Endodermal cell (in vitro differentiated cells): Measurements from ENCODE around the gene DTNB. TPM values are rescaled to one million over a fixed set of nuclear protein-coding genes. Genes with fewer than 3 reads are reported as not detected.

Experiments used
- DNase-seq: peaks from one replicate; pipeline ENCODE4 v3.0.0-alpha.2; 2017
- H3K27ac ChIP-seq: 2 replicates; pipeline ENCODE4 v1.5.1; 2013; ENCODE audit warnings: mild to moderate bottlenecking, low read depth, low read length, moderate library complexity
- H3K27me3 ChIP-seq: 2 replicates; pipeline ENCODE4 v1.6.1; 2013; ENCODE audit warnings: mild to moderate bottlenecking, low read length, moderate library complexity; ENCODE audit not compliant: insufficient read depth, control insufficient read depth, poor library complexity, severe bottlenecking
- H3K36me3 ChIP-seq: 2 replicates; pipeline ENCODE4 v1.7.0; 2013; ENCODE audit warnings: mild to moderate bottlenecking, low read length, moderate library complexity; ENCODE audit not compliant: control insufficient read depth, insufficient read depth
- H3K4me1 ChIP-seq: one replicate; pipeline ENCODE4 v1.7.0; 2013; ENCODE audit warnings: low read length; ENCODE audit not compliant: control insufficient read depth, insufficient read depth
- H3K4me3 ChIP-seq: 2 replicates; pipeline ENCODE4 v1.5.1; 2013; ENCODE audit warnings: mild to moderate bottlenecking, low read length, moderate library complexity
- H3K9ac ChIP-seq: 2 replicates; pipeline ENCODE4 v1.6.1; 2013; ENCODE audit warnings: mild to moderate bottlenecking, low read length, moderate library complexity; ENCODE audit not compliant: poor library complexity, severe bottlenecking; ENCODE audit errors: extremely low read depth
- H3K9me3 ChIP-seq: 2 replicates; pipeline ENCODE4 v1.6.1; 2013; ENCODE audit warnings: mild to moderate bottlenecking, low read length, moderate library complexity; ENCODE audit not compliant: control insufficient read depth
- H3K27ac Mint-ChIP-seq: 2 replicates; pipeline ENCODE4 v1.8.0; 2020; ENCODE audit warnings: mixed read lengths
- H3K27me3 Mint-ChIP-seq: 2 replicates; pipeline ENCODE4 v1.8.0; 2021; ENCODE audit warnings: mild to moderate bottlenecking, mixed read lengths; ENCODE audit not compliant: insufficient read depth
- H3K36me3 Mint-ChIP-seq: 2 replicates; pipeline ENCODE4 v1.8.0; 2020; ENCODE audit warnings: low read depth, mixed read lengths
- H3K4me1 Mint-ChIP-seq: 2 replicates; pipeline ENCODE4 v1.8.0; 2020; ENCODE audit warnings: mixed read lengths
- H3K4me3 Mint-ChIP-seq: 2 replicates; pipeline ENCODE4 v1.8.0; 2020; ENCODE audit warnings: mild to moderate bottlenecking, moderate library complexity, mixed read lengths
- H3K9me3 Mint-ChIP-seq: 2 replicates; pipeline ENCODE4 v1.8.0; 2020; ENCODE audit warnings: mild to moderate bottlenecking, mixed read lengths
- WGBS, 2 experiments: methylation state at CpG; one replicate each; pipeline versions ENCODE4 v1.1.5 to v1.1.7; 2013; ENCODE audit warnings: missing lambda C conversion rate in 2 of 2, mixed read lengths in 1 of 2; ENCODE audit not compliant: insufficient coverage in 1 of 2, insufficient read length in 1 of 2; 5-methylcytosine and 5-hydroxymethylcytosine counted together
- total RNA-seq, 2 donors: library from RNA; stranded (reverse); fragmentation: NEBNext Ultra II Directional in 1 of 2; extraction: Animal tissue kit (Norgen Biotek cat#: 25700) in 1 of 2; gene quantifications; 2 replicates in 1 of 2; 3 replicates in 1 of 2; pipeline ENCODE4 v1.2.1, GENCODE V29; 2021
- TF ChIP-seq, protein P1 (sequence below): fragments of 200-600 bp; sonication (generic); conservative IDR thresholded peaks from 2 replicates; pipeline ENCODE4 v1.5.0; 2021; ENCODE audit warnings: antibody characterized with exemption, mild to moderate bottlenecking

Gene DTNB
- total RNA-seq, 2 donors from 2014 or later = 38.8 to 48.7 TPM

GRCh38 chr2:25331686-25332365, 341.6 kb downstream of the DTNB start:
- H3K4me1 ChIP-seq = peaks cover 5% of the 10 kb centered on the region
- Mint-ChIP-seq H3K4me1 (peaks cover 7% of the 10 kb centered on the region), H3K27me3 (no peaks in the 10 kb centered on the region), H3K36me3 (peaks cover 10% of the 10 kb centered on the region), H3K9me3 (peaks cover 6% of the 10 kb centered on the region), H3K4me3 (no peak overlapping the region), H3K27ac (no peak overlapping the region)
- WGBS, 2 experiments = 90 to 91% methylated on average over 22 to 23 of the region's 23 CpGs
- no peaks in the 10 kb centered on the region for H3K27me3 ChIP-seq
- TF ChIP-seq, protein P1, sequence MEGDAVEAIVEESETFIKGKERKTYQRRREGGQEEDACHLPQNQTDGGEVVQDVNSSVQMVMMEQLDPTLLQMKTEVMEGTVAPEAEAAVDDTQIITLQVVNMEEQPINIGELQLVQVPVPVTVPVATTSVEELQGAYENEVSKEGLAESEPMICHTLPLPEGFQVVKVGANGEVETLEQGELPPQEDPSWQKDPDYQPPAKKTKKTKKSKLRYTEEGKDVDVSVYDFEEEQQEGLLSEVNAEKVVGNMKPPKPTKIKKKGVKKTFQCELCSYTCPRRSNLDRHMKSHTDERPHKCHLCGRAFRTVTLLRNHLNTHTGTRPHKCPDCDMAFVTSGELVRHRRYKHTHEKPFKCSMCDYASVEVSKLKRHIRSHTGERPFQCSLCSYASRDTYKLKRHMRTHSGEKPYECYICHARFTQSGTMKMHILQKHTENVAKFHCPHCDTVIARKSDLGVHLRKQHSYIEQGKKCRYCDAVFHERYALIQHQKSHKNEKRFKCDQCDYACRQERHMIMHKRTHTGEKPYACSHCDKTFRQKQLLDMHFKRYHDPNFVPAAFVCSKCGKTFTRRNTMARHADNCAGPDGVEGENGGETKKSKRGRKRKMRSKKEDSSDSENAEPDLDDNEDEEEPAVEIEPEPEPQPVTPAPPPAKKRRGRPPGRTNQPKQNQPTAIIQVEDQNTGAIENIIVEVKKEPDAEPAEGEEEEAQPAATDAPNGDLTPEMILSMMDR = no peak
- DNase-seq = no peak
- H3K9me3 ChIP-seq = peaks cover 4% of the 10 kb centered on the region
- H3K27ac ChIP-seq = no peak overlapping the region
- H3K36me3 ChIP-seq = no peaks in the 10 kb centered on the region
- no peak overlapping the region for H3K4me3 ChIP-seq
- H3K9ac ChIP-seq = no peak overlapping the region

DNA sequence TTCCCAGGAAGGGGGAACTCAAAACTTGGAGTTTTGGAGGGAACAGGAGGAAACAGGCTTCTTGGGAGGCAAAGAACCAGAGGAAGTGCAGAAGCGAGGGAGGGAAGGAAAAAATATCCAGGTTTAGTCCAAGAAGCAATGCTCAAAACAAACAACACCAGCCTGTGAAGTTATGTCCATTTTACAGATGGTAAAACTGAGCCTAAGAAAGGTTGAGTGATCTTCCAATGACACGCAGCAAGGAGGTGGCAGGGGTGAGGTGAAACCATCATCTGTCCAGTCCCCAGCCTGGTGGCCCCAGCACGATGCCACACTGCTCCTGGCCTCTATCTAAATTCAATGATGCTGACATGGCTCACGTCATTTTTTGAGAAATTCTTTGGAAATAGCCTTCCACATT, 342.4 kb downstream of the DTNB start:
- Mint-ChIP-seq H3K4me3 (no peak overlapping the region), H3K27me3 (no peaks in the 10 kb centered on the region), H3K4me1 (no peaks in the 10 kb centered on the region), H3K9me3 (peaks cover 13% of the 10 kb centered on the region), H3K27ac (no peak overlapping the region), H3K36me3 (peaks cover 17% of the 10 kb centered on the region)
- Histone ChIP-seq H3K4me3 (no peak overlapping the region), H3K27ac (no peak overlapping the region), H3K4me1 (no peaks in the 10 kb centered on the region), H3K27me3 (no peaks in the 10 kb centered on the region), H3K9me3 (peaks cover 13% of the 10 kb centered on the region), H3K36me3 (no peaks in the 10 kb centered on the region), H3K9ac (no peak overlapping the region)
- TF ChIP-seq, protein P1 = no peak
- no peak for DNase-seq
- WGBS, 2 experiments = 96 to 100% methylated on average over 3 to 4 of the region's 4 CpGs

DNA sequence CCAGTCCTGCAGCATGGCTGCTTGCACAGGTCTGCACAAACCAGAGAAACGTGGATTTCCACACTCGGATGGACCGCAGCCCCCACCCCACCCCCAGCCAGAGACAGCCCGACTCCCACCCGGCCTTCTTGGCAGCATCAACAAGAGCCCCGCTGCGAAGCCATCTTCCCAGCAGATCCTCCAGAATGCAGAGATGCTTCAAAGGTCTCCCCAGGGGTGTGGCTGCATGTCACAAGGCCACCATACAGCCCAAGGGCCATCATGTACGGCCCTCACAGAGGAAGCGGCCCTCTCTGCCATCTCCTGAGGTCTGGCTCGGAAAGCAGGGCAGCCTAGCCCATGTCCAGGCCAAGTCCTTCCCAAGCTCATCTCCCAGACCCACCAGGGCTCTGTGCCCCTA, 343.1 kb downstream of the DTNB start:
- TF ChIP-seq, protein P1 = no peak
- no peaks in the 10 kb centered on the region for H3K27me3 Mint-ChIP-seq
- 93% methylated on average over 5 to 10 of the region's 10 CpGs for WGBS, 2 experiments

More for the DNA sequence above, 343.1 kb downstream of the DTNB start:
- H3K9me3 ChIP-seq = peaks cover 14% of the 10 kb centered on the region
- H3K4me3 Mint-ChIP-seq = no peak overlapping the region
- peaks cover 17% of the 10 kb centered on the region for H3K36me3 Mint-ChIP-seq
- no peaks in the 10 kb centered on the region for H3K27me3 ChIP-seq
- H3K9me3 Mint-ChIP-seq = peaks cover 13% of the 10 kb centered on the region
- no peaks in the 10 kb centered on the region for H3K4me1 ChIP-seq
- H3K27ac ChIP-seq = no peak overlapping the region
- no peak for DNase-seq
- no peaks in the 10 kb centered on the region for H3K4me1 Mint-ChIP-seq
- no peak overlapping the region for H3K27ac Mint-ChIP-seq
- H3K36me3 ChIP-seq = no peaks in the 10 kb centered on the region
- H3K9ac ChIP-seq = no peak overlapping the region
- H3K4me3 ChIP-seq = no peak overlapping the region
